HL-60/S4 treated with phorbol 12-myristate 13-acetate at 8.2 ng/mL for 4 days and 3 days (cell line): ENCODE measurements around the gene CFAP68.
"Not testable (repeated sequence)": the region's sequence is repeated elsewhere in the genome, so short reads cannot be mapped to it uniquely, and the experiment has no call there.

ENCODE experiments used
- in situ Hi-C: fragments of 300-500 bp; cut with MboI; formaldehyde crosslinking; loops from 2 replicates; pipeline ENCODE4 v1.15.0; 2022; ENCODE audit warnings: low sequenced_read_pairs

The CFAP68 gene

DNA sequence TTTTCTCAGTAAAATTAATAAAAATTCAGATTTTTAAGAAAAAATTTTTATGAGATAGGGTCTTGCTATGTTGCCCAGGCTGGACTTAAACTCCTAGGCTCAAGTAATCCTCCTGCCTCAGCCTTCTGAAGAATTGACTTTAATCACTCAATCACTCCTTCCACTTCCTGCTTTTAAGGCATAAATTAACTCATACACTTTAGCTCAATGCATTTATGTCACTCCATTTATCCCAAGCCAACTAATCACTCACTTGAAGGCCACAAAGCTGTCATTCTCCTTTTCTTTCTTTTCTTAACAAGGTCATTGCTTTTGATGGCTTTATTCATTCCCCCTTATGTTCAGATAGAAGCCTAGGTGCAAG is 8.8 kb upstream of the CFAP68 start:
- in situ Hi-C loops, result no loop called here

DNA sequence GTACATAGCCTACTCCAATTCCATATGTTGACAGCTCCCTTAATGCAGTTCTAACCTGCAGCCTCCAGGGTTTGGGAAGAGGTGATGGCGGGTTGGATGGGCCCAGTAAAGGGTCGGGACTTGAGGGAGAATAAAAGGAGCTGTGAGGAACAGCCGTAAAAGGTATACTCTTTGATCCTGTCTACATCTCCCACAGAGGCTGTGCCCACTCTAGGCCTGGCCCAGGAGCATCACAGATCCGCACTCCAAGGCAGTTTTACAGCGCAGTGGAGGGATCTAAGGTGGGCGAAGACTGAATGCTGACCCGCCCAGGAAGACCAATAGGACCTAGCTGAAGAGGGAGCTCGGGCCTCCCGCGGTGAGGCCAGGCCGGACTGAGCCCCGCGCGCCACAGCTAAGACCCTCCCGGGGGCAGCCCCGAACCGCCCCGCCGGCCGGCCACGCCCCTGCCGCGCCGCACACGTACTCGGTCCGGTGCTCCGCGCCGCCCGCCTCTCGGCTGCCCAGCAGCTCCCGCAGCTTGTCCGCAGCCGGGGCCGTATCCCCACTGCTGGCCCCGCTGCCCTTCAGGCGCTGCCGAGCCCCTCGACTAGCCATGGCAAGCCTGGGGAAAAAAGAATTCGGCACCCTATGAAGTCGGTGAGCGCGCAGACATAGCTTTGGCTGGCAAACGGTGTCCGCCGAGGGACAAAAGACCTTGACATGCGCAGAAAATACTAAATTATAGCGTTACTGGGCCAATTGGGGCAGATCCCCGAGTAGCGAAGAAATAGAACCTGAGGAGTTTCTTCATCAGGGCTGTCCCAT is 8.3 kb upstream of the CFAP68 start, which contains the start of gene ALG9:
Gene ALG9 (minus strand): TSS at position 696 of the 807 bp plus-strand sequence. CDS start 99 bp downstream, at position 597.
- in situ Hi-C loops, result no loop called here

DNA sequence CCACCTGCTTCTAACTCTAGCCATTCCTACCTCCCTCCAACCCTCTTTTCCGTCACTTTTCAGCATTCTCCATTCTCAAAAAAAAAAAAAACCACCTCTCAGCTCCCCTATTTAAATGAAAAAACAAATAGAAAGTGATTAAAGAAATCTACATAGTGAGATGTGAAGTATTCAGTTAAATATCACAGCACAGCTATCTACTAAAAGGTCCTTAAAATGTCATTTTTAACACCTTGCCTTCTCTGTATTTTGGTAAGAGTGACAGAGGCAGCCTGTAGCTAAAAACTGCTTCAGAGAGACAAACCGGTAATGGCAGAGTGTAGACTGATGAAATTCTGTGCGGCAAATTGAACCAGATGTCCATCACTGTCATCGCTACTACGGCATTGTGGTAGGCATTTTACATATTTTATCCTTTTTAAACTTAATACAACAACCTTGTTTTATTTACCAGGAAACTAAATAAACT is 7.6 kb upstream of the CFAP68 start:
- in situ Hi-C loops, result no loop called here

- in situ Hi-C loops, result no loop called here
Observed at GRCh38 chr11:111878385-111878848, 924 bp upstream of the CFAP68 start.

- in situ Hi-C loops, result no loop called here
Observed at GRCh38 chr11:111879637-111879960, 258 bp downstream of the CFAP68 start.

GRCh38 chr11:111882202-111882601 is 2.9 kb downstream of the CFAP68 start:
- in situ Hi-C loops, result no loop called here

GRCh38 chr11:111885053-111885452 is 5.7 kb downstream of the CFAP68 start:
- in situ Hi-C loops, result not testable (repeated sequence)

- in situ Hi-C loops, result no loop called here
Observed at GRCh38 chr11:111886032-111886431, 6.7 kb downstream of the CFAP68 start.

DNA sequence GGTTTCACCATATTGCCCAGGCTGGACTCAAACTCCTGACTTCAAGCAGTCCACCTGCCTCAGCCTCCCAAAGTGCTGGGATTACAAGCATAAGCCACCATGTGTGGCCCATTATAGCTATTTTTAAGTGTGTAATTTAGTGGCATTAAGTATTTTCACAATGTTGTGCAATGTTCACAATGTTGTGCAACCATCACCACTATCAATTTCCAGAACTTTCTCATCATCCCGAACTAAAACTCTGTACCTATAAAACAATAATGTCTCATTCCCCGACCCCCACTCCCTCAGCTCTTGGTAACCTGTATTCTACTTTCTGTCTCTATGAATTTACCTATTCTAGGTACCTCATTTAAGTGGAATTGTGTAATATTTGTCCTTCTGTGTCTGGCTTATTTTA is 7.5 kb downstream of the CFAP68 start:
- in situ Hi-C loops, result no loop called here

- in situ Hi-C loops, result no loop called here
Observed at GRCh38 chr11:111905411-111905810, 26.1 kb downstream of the CFAP68 start.

DNA sequence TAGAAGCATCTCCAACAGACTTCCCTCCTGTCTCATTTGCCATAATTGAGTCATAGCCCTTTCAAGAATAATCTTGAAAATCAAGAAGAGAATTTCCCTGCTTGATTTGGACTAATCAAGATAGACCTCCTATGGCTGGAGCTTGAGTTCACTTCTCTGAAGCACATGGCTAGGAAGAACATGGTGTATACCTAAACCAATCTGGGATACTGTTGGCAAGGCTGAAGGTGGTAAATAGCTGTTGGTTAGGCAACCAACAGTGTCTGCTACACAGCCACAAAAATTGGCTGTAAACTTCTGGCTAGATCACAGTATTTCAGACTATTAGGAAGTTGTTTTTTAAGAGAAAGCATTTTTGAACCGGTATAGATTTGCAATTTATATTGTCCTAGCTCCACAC is 27.3 kb downstream of the CFAP68 start:
- in situ Hi-C loops, result no loop called here

- in situ Hi-C loops, result no loop called here
Observed at GRCh38 chr11:111908639-111909305, 29.4 kb downstream of the CFAP68 start.

- in situ Hi-C loops, result no loop called here
Observed at GRCh38 chr11:111909378-111909777, 30.0 kb downstream of the CFAP68 start.

DNA sequence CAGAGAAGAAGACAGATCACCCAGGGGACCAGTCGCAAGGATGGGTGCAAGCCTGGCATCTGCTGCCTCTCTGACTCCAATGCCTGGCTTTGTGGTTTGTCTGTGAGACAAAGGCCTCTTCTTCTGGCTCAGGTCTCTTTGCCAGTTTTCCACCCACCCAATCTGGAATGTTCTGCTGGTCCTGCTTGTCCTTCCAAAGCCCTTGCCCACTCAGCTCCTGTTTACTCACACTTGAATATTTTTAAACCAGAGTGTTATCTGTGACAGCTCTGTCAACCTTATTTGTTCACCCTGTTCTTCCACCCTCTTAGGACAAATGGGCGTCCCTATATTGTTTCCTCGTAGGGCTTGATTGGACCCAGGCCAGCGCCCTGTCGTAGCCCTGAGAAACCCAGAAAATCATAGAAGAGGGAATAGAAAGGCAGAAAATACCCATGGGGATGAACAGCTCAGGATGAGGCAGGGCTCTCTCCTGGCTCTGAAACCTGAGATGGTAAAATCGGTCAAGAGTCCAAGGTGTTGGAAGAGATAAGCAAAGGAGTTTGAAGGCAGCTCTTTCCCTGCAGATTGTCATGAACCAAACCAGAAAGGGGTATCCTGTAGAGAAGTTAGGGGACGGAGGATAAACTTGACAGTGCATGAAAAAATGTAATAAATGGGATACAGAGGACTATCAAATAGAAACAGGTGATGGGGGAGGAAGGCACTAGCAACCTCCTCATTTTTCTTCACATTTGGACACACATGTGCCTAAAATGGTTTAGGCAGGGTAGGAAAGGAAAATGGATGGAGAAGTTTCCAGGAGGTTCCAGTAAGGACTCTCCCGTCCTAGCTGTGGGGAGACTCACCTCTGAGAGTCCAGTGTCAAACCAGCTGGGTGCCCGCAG is 31.6 kb downstream of the CFAP68 start:
- in situ Hi-C loops, result no loop called here

- in situ Hi-C loops, result no loop called here
Observed at GRCh38 chr11:111911563-111912401, 32.4 kb downstream of the CFAP68 start, which contains the start of gene CRYAB. Gene CRYAB (minus strand): TSS chr11:111911770. CDS start chr11:111911724, 46 bp downstream.

GRCh38 chr11:111912535-111912934 is 33.2 kb downstream of the CFAP68 start, which contains the start of gene HSPB2:
Gene HSPB2 (plus strand): TSS chr11:111912734. CDS start chr11:111912830, 96 bp downstream.
- in situ Hi-C loops, result no loop called here

DNA sequence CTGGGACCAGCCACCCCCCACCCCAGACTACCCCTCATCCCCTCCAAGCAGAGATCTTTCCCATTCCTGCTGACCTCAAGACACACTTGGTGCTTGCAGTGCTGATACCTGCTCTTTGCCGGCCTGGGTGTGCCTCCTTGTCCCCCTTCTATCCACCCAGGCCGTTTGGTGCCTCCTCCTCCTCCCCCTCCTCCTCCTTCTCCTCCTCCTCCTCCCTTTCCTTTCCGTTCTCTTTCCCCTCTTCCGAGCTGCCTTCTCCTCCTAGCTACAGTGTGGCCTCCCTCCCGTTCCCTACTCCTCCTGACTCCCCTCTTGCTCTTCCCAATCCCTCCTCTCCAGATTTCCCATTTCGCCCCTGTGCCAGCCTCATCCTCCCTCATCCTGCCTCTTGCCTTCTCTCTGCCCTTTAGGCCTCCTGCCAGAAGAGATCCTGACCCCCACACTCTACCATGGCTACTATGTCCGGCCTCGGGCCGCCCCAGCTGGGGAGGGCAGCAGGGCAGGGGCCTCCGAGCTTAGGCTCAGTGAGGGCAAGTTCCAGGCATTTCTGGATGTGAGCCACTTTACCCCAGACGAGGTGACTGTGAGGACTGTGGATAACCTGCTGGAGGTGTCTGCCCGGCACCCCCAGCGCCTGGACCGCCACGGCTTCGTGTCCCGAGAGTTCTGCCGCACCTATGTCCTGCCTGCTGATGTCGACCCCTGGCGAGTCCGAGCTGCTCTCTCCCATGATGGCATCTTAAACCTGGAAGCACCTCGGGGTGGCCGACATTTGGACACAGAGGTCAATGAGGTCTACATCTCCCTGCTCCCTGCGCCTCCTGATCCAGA is 33.9 kb downstream of the CFAP68 start:
- in situ Hi-C loops, result no loop called here

DNA sequence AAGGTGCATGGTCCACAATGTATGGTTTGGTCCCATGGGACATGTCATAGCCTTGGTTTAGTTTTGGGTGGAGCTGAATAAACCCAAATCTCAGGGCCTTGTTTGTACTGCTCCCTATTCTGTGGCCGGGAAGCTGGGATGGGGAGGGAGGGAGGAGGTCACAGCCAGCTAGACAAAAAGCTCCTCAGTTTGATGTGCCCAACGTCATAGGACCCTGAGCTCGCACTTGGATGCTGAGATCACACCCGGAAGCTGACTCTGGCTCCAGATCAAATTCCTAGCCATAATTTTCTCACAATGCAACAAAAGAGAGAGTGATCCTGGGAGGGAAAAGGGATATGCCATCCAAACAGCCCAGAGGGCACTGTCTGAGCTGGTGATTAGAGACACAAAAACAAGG is 34.7 kb downstream of the CFAP68 start:
- in situ Hi-C loops, result no loop called here

GRCh38 chr11:111916768-111917167 is 37.4 kb downstream of the CFAP68 start:
- in situ Hi-C loops, result no loop called here
